Thoracic aorta (tissue), 2 donors: Measurements from ENCODE around the gene IFI16. TPM values are rescaled to one million over a fixed set of nuclear protein-coding genes. Genes with fewer than 3 reads are reported as not detected.
"Not testable (repeated sequence)": the region's sequence is repeated elsewhere in the genome, so short reads cannot be mapped to it uniquely, and the experiment has no call there.

Source experiments
- ATAC-seq: fragments of 150-250 bp; one replicate; pipeline ENCODE4 v1.8.0; 2017; ENCODE audit warnings: low read depth; ENCODE audit not compliant: insufficient number of reproducible peaks, low FRiP score
- DNase-seq: peaks from one replicate; pipeline ENCODE4 v3.0.0-alpha.2; 2020; ENCODE audit warnings: low spot score
- H3K27ac ChIP-seq, 2 donors: fragments of 200-600 bp; sonication (generic); 1 replicate in 1 of 2; 2 replicates in 1 of 2; pipeline ENCODE4 v1.5.1; 2016; ENCODE audit warnings: mild to moderate bottlenecking in 2 of 2, moderate library complexity in 2 of 2
- H3K27me3 ChIP-seq: fragments of 200-600 bp; sonication (generic); replicated peaks from 2 replicates; pipeline ENCODE4 v1.6.0; 2016; ENCODE audit warnings: mild to moderate bottlenecking; ENCODE audit not compliant: insufficient read depth
- H3K36me3 ChIP-seq: fragments of 200-600 bp; sonication (generic); one replicate; pipeline ENCODE4 v1.5.1; 2016
- H3K4me1 ChIP-seq, 2 donors: fragments of 200-600 bp; sonication (generic); 1 replicate in 1 of 2; 2 replicates in 1 of 2; pipeline versions ENCODE4 v1.5.1 to v1.6.0; 2016; ENCODE audit warnings: low read depth in 2 of 2, mild to moderate bottlenecking in 1 of 2; ENCODE audit not compliant: control insufficient read depth in 1 of 2
- H3K4me3 ChIP-seq: fragments of 200-600 bp; sonication (generic); 2 replicates; pipeline ENCODE4 v1.5.1; 2016; ENCODE audit warnings: mild to moderate bottlenecking
- H3K9me3 ChIP-seq: fragments of 200-600 bp; sonication (generic); 2 replicates; pipeline ENCODE4 v1.5.1; 2016
- CTCF ChIP-seq: fragments of 200-600 bp; sonication (generic); IDR thresholded peaks from one replicate; pipeline ENCODE4 v1.5.1; 2019; ENCODE audit warnings: antibody characterized with exemption
- total RNA-seq, 2 donors: library from RNA; depleted of rRNA; stranded (reverse); fragments of >200 nt; gene quantifications; one replicate each; pipeline versions ENCODE4 v1.1.0 to v1.2.3, GENCODE V29; 2016

Gene IFI16
- total RNA-seq, 2 donors from 2014 or later: 65.4 to 182 TPM

- DNase-seq (no peak), ATAC-seq (no peak)
- H3K27me3 ChIP-seq: no peaks in the 10 kb centered on the region
- no peak for TF ChIP-seq CTCF
- H3K27ac ChIP-seq: no peak overlapping the region
- H3K36me3 ChIP-seq: no peaks in the 10 kb centered on the region
- no peaks in the 10 kb centered on the region for H3K4me1 ChIP-seq
- H3K9me3 ChIP-seq: no peaks in the 10 kb centered on the region
- no peak overlapping the region for H3K4me3 ChIP-seq
These were observed 82.5 kb downstream of the IFI16 start for GRCh38 chr1:159092036-159092760.

- Histone ChIP-seq H3K4me1 (no peaks in the 10 kb centered on the region), H3K4me3 (no peak overlapping the region), H3K27ac (no peak overlapping the region), H3K36me3 (no peaks in the 10 kb centered on the region), H3K27me3 (no peaks in the 10 kb centered on the region), H3K9me3 (no peaks in the 10 kb centered on the region)
- ATAC-seq (no peak), DNase-seq (no peak)
- TF ChIP-seq CTCF: no peak
These were observed 88.9 kb downstream of the IFI16 start for GRCh38 chr1:159098596-159098995.

- H3K9me3 ChIP-seq: no peaks in the 10 kb centered on the region
- no peak overlapping the region for H3K27ac ChIP-seq
- DNase-seq: no peak
- H3K36me3 ChIP-seq: no peaks in the 10 kb centered on the region
- ATAC-seq: no peak
- H3K27me3 ChIP-seq: no peaks in the 10 kb centered on the region
- no peak for TF ChIP-seq CTCF
- H3K4me1 ChIP-seq: no peaks in the 10 kb centered on the region
- no peak overlapping the region for H3K4me3 ChIP-seq
These were observed 90.9 kb downstream of the IFI16 start for GRCh38 chr1:159100589-159100988.

GRCh38 chr1:159103021-159103420 lies 93.3 kb downstream of the IFI16 start:
- H3K4me1 ChIP-seq, H3K27me3 ChIP-seq, H3K4me3 ChIP-seq, H3K36me3 ChIP-seq, ATAC-seq, H3K9me3 ChIP-seq, DNase-seq, H3K27ac ChIP-seq: not testable (repeated sequence)

Other genes with a start within 250 kb of the IFI16 start
- gene OR6N1, start 237.7 kb upstream of the IFI16 start, total RNA-seq: not detected
- gene OR6N2, start 228.7 kb upstream of the IFI16 start, total RNA-seq: not detected
- gene MNDA, start 178.6 kb upstream of the IFI16 start, total RNA-seq: 10 to 100 TPM; 11.0 to 12.7 TPM
- 1 to 10 TPM; 2.8 to 6.5 TPM for gene PYHIN1, start 78.4 kb upstream of the IFI16 start, total RNA-seq
- 1 to 10 TPM; 1.1 to 3.4 TPM for gene AIM2, start 66.9 kb downstream of the IFI16 start, total RNA-seq
- gene CADM3, start 161.7 kb downstream of the IFI16 start, total RNA-seq: 1 to 10 TPM; 7.2 to 8.7 TPM
- 100 to 1,000 TPM; 123 to 177 TPM for gene ACKR1, start 195.0 kb downstream of the IFI16 start, total RNA-seq